HG03039 (cell line): ENCODE measurements around the gene KLRF2.

Experiments used
- ATAC-seq: cut with Tn5 transposase; IDR thresholded peaks from one replicate; pipeline ENCODE4 v1.9.1; 2021; ENCODE audit warnings: mild to moderate bottlenecking, moderate library complexity; ENCODE audit not compliant: unreplicated experiment

The KLRF2 gene

DNA sequence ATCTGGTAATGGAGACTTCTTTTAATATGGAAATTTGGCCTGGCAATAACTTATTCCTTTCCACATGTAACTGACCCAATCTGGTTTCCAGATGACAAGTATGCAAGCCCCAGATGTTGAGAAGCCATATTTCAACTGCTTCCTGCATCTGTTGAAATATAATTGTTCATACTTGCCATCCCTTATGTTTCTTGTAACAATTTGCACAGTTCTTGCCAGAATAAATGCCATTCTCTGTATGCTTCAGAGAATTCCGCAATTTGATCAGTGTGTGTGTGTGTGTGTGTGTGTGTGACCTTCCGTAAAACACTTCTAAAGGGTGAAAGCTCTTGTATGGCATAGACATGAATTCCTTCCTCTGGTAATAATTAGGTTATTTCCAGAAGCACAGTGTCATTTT, 52.7 kb downstream of the KLRF2 start:
- ATAC-seq: no peak

DNA sequence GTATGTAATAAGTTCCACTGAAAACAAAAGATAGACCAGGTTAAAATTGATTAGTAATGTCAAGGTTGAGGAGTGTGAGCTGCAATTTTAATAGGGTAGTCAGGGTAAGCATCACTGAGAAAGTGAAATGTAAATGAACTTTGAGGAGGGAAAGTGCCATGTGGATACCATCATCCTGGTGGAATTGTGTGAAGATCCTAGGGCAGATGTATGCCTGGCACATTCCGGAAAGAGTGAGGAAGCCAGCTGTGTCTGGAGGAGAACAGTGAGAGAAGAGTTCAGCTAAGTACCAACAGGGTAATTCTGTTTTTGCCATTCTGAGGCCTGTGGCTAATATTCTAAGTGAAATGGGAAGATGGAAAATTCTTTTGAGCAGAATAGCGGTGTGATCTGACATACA, 53.7 kb downstream of the KLRF2 start:
- ATAC-seq: no peak

DNA sequence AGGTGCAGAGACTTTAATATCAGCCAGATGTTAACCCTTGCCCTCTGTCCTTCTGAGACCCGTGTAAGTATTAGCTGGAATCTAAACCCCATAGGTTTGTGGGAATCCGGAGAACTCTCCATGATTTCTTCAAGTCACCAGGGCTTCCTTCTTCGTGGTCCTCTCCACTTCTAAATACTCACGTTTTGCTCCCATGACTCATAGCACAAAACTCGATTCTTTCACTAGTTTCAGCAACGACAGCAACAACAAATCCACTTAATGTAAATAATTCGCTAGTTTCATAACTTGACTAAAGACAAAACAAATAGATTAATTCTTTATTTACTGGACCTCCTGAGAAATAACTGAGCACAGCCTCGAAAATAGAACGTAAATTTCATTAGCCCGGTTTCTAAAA, 55.3 kb downstream of the KLRF2 start:
- ATAC-seq: no peak

DNA sequence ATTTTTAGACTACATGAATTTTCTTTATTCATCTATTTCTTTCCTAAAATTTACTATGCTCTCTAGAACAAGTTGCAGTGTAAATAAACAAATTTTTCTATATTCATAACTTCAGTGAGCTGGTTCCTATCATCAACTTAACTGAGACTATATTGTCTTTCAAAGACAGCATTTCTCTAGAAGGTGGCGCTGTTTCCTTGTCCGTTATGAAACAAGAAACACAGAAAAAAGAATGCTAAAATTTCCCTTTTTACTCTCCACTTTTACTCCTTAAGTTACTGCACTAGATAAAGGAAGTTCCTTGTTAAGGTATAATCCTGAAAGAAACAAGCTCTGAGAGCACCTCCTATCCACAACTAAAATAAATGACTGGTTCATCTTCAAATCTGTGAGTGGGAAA, 59.1 kb downstream of the KLRF2 start:
- no peak for ATAC-seq

DNA sequence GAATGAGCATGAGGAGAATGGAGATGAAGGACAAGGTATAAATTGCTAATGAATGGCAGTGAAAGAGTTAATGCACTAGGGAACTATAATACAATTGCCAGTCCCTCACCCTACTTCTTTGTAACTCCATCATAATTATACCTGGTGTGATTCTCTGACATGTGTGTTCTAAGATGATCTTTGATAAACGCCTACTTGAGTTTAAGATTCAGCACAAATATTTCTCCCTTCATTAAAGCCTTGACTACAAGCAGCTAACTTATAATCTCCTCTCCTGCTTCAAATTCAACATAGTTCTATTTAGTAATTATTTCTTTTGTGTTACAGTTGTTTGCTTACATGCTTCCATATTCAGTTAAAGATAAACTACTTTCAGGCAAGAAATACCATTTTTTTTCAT, 60.5 kb downstream of the KLRF2 start:
- no peak for ATAC-seq

DNA sequence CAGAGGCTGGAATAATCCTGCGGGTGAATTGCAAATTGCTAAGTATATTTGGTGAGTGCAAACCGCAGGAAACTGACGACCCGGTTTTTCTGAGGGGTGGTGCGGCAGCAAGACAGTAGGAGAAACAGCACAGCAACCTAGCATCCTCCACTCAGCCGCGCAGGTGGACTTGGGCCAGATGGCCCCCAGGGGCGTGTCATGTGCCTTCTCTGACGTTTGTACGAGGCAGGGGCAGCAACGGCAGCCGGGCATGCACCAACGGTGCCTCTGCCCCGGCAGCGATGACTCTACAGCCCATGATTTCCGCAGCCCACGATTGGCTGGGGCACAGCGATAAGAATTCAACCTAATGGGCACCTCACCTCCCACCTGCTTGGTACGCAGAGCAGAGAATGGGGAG, 62.0 kb downstream of the KLRF2 start:
- ATAC-seq: no peak

DNA sequence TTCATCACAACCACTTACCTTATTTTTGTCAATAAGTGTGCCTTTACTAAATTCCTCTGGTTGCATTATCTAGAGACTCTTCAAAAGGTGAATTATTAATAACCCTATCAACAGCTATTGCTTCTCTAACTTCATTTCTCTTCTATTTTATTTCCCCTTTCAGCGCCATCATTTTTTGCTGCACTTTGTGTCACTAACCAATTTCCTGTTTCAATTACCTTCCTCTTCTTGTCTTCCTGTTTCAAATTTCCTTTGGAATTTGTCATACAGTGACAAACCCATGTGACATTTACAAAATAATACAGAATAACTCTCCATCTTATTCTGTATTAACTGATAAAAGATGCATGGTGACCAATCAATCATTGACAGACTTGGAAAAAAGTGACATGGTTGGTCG, 63.1 kb downstream of the KLRF2 start:
- no peak for ATAC-seq
